ENCODE data around the gene COL4A2. TPM values are rescaled to one million over a fixed set of nuclear protein-coding genes. Genes with fewer than 3 reads are reported as not detected.
A peak's percentile ranks its signal among the peaks of the same experiment; 100 is the strongest.

Gene COL4A2
- polyA plus RNA-seq, 1 experiment = 886 TPM

DNA sequence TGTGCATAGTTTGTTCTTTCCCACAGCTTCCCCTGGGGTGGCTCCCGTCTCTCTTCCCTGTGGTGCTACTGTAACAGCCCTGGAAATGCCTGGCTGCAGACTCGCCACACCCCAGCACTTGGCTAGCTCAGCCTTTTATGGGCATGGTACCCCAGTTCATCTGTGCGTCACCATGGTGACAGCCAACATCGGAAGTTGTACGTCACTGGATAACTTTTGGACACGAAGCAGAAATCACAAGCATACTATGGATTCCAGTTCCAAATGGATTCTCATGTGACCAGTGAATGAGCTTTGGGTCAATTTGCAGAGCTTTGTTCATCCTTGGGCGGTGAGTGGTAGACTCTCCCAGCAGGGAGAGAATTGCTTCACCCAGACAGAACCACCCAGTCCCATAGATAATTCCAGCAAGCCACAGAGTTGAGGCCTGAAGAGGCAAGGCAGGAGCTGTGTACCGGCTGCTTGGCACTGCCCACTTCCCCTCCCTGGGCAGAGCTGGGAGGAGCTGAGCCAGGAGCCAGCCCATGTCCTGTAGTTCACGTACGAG lies 54.4 kb downstream of the COL4A2 start:
- peaks cover 7% of the 10 kb centered on the region for H3K36me3 ChIP-seq (ENCODE audit: control insufficient read depth, insufficient read depth, low read length)
- no peak overlapping the region for H3K4me3 ChIP-seq (ENCODE audit: low read depth, low read length)
- ChIA-PET CTCF (interaction anchor here (1.0 to 1.6 kb wide), 4 partner anchors 10 to 114 kb away, joined by 3 to 4 read pairs (median 4); no protein-coding TSS in a partner anchor), POLR2A (no interaction called here)
- DNase-seq (ENCODE audit: low read depth) = no peak
- TF ChIP-seq, protein P1, sequence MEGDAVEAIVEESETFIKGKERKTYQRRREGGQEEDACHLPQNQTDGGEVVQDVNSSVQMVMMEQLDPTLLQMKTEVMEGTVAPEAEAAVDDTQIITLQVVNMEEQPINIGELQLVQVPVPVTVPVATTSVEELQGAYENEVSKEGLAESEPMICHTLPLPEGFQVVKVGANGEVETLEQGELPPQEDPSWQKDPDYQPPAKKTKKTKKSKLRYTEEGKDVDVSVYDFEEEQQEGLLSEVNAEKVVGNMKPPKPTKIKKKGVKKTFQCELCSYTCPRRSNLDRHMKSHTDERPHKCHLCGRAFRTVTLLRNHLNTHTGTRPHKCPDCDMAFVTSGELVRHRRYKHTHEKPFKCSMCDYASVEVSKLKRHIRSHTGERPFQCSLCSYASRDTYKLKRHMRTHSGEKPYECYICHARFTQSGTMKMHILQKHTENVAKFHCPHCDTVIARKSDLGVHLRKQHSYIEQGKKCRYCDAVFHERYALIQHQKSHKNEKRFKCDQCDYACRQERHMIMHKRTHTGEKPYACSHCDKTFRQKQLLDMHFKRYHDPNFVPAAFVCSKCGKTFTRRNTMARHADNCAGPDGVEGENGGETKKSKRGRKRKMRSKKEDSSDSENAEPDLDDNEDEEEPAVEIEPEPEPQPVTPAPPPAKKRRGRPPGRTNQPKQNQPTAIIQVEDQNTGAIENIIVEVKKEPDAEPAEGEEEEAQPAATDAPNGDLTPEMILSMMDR (IDR thresholded peaks at IDR 0.05; ENCODE audit: insufficient read depth, low read depth, low read length) = no peak
- H3K27me3 ChIP-seq (ENCODE audit: control insufficient read depth, insufficient read depth, low read length) = no peaks in the 10 kb centered on the region

DNA sequence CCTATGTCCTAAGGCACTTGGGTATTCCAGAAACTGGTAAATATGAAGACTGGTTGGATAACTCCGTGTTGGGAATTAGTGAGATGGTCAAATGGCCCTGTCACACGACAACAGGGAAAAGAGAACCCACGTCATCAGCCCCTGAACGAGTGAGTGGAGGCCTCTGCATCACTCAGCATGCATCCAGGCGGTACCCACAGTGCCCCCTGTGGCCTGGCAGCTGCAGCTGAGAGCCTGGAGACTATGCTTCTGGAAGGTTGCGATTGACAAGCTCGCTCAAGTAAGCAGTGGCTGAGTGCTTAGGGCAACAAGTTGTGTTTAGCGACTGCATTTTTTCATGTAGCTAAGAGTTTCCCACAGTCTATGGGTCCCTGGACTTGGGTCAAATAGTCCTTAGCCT lies 55.9 kb downstream of the COL4A2 start:
- DNase-seq (ENCODE audit: low read depth) = no peak
- ChIA-PET POLR2A (interaction anchor here (0.6 kb wide), 1 partner anchor 28 kb away, joined by 3 read pairs; no protein-coding TSS in a partner anchor), CTCF (interaction anchor here (1.4 kb wide), 1 partner anchor 12 kb away, joined by 3 read pairs; no protein-coding TSS in a partner anchor)
- TF ChIP-seq, protein P1 (IDR thresholded peaks at IDR 0.05; ENCODE audit: insufficient read depth, low read depth, low read length) = peak; percentile 20; the same call in 1 of the 2 replicates
- no peak overlapping the region for H3K4me3 ChIP-seq (ENCODE audit: low read depth, low read length)
- H3K27me3 ChIP-seq (ENCODE audit: control insufficient read depth, insufficient read depth, low read length) = no peaks in the 10 kb centered on the region
- H3K36me3 ChIP-seq (ENCODE audit: control insufficient read depth, insufficient read depth, low read length) = peaks cover 7% of the 10 kb centered on the region

DNA sequence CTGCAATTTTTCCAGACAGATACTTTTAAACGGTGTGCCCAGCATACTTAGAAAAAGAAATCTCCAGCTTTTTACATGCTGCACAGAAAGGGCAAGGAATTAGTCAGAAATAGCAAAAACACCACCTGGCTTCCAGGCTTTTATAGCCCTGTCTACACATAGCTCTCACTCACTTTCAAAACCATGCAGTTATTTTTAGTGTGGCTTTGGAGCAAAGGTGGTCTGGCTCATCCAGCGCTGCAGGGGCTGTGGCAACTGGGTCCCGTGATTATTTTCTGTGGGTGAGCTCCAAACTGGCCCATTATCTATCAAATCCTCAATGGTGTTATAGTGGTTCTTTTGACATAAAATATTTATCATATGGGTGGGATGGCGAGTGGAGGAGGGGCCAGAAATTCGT lies 57.0 kb downstream of the COL4A2 start:
- POLR2A ChIA-PET = interaction anchor here (0.7 kb wide), 1 partner anchor 42 kb away, joined by 3 read pairs; no protein-coding TSS in a partner anchor
- TF ChIP-seq, protein P1 (IDR thresholded peaks at IDR 0.05; ENCODE audit: insufficient read depth, low read depth, low read length) = no peak
- H3K36me3 ChIP-seq (ENCODE audit: control insufficient read depth, insufficient read depth, low read length) = peaks cover 5% of the 10 kb centered on the region
- H3K27me3 ChIP-seq (ENCODE audit: control insufficient read depth, insufficient read depth, low read length) = no peaks in the 10 kb centered on the region
- CTCF ChIA-PET = interaction anchor here (1.4 to 1.6 kb wide), 2 partner anchors 13 to 48 kb away, joined by 3 to 4 read pairs; no protein-coding TSS in a partner anchor
- no peak overlapping the region for H3K4me3 ChIP-seq (ENCODE audit: low read depth, low read length)
- no peak for DNase-seq (ENCODE audit: low read depth)

DNA sequence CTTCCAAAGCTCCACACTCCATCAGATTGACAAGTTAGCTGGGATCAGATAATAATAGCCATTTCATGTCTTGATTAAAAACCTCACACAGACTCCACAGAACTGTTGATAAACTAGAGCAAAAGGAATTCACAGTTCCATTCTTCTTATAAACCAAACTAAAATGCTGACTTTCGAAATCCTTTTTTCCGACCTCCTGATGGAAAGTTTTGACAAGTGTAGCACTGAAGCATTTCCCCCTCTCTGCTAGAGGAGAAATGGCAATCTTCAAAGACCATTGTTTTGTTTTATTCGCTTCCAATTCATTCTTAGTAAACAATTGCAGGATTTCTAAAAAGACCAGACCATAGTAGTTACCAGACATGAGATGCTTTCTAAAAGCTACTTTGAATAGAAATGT lies 58.8 kb downstream of the COL4A2 start:
- Histone ChIP-seq H3K27me3 (ENCODE audit: control insufficient read depth, insufficient read depth, low read length) (no peaks in the 10 kb centered on the region), H3K36me3 (ENCODE audit: control insufficient read depth, insufficient read depth, low read length) (peaks cover 5% of the 10 kb centered on the region), H3K4me3 (ENCODE audit: low read depth, low read length) (no peak overlapping the region)
- TF ChIP-seq, protein P1 (IDR thresholded peaks at IDR 0.05; ENCODE audit: insufficient read depth, low read depth, low read length) = no peak
- CTCF ChIA-PET = interaction anchor here (0.9 kb wide), 2 partner anchors 11 to 66 kb away, joined by 3 to 4 read pairs; no protein-coding TSS in a partner anchor
- POLR2A ChIA-PET = no interaction called here
- DNase-seq (ENCODE audit: low read depth) = no peak

DNA sequence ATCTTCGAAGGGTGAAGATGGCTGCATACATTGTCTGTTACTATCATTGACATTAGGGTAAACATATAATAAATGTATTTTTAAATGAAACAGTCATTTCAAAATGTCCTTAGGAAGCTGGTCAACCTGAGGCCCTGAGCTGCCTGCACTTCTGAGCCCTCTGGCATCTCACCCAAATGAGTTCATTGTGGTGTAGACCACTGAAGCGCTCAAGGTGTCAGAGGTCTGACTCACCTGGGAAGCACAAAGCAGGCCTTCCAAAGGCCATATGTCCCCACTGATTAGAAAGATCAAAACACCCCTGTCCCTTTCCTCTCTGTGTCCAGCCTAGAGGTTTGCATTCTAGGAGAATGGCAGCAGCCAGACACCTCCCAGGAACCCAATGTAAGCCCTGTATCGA lies 59.6 kb downstream of the COL4A2 start:
- ChIA-PET CTCF (interaction anchor here (0.6 kb wide), 1 partner anchor 70 kb away, joined by 3 read pairs; no protein-coding TSS in a partner anchor), POLR2A (no interaction called here)
- no peak for DNase-seq (ENCODE audit: low read depth)

More for the DNA sequence above, 59.6 kb downstream of the COL4A2 start:
- Histone ChIP-seq H3K4me3 (ENCODE audit: low read depth, low read length) (no peak overlapping the region), H3K36me3 (ENCODE audit: control insufficient read depth, insufficient read depth, low read length) (peaks cover 3% of the 10 kb centered on the region), H3K27me3 (ENCODE audit: control insufficient read depth, insufficient read depth, low read length) (no peaks in the 10 kb centered on the region)
- TF ChIP-seq, protein P1 (IDR thresholded peaks at IDR 0.05; ENCODE audit: insufficient read depth, low read depth, low read length) = no peak
